PC-3 (cell line): ENCODE measurements around the gene CADPS2. TPM values are rescaled to one million over a fixed set of nuclear protein-coding genes. Genes with fewer than 3 reads are reported as not detected.

ENCODE experiments used
- ATAC-seq: fragments of 200-7000 bp; cut with Tn5 transposase; 2 replicates; pipeline ENCODE4 v1.9.1; 2020; ENCODE audit warnings: mild to moderate bottlenecking, moderate library complexity
- BruUV-seq: library from RNA; stranded (reverse); fragments of 400-500 nt; replicated peaks from 2 replicates; lab custom pipeline; 2021; lab: Mats Ljungman, UMichigan
- CTCF ChIA-PET: fragments of 300-600 bp; sonication (Branson Sonifier 250); formaldehyde crosslinking; loops from one replicate; lab custom pipeline; 2022; ENCODE audit warnings: antibody characterized with exemption; lab: Charles Lee
- POLR2A ChIA-PET: fragments of 300-600 bp; sonication (Branson Sonifier 250); formaldehyde crosslinking; loops from one replicate; lab custom pipeline; 2022; ENCODE audit warnings: antibody characterized with exemption; ENCODE audit not compliant: unreplicated experiment; lab: Charles Lee
- DNase-seq: peaks from one replicate; pipeline ENCODE4 v3.0.0-alpha.2; 2015
- H2AFZ ChIP-seq: fragments of 300-600 bp; sonication (generic); 2 replicates; pipeline ENCODE4 v1.6.0; 2016; ENCODE audit warnings: antibody characterized with exemption, low read length
- H3F3A ChIP-seq: fragments of 300-600 bp; sonication (generic); one replicate; pipeline ENCODE4 v1.6.0; 2017; ENCODE audit warnings: antibody characterized with exemption, low read length, control low read depth, mild to moderate bottlenecking; ENCODE audit not compliant: unreplicated experiment
- H3K27ac ChIP-seq: fragments of 300-600 bp; sonication (generic); 2 replicates; pipeline ENCODE4 v1.5.1; 2016; ENCODE audit warnings: mild to moderate bottlenecking, low read length
- H3K27me3 ChIP-seq: fragments of 300-600 bp; sonication (generic); 2 replicates; pipeline ENCODE4 v1.6.1; 2016; ENCODE audit warnings: low read length, mixed read lengths
- H3K36me3 ChIP-seq: fragments of 300-600 bp; sonication (generic); 2 replicates; pipeline ENCODE4 v1.6.1; 2016; ENCODE audit warnings: low read depth, mixed run types, low read length, mixed read lengths
- H3K4me1 ChIP-seq: fragments of 300-600 bp; sonication (generic); 2 replicates; pipeline ENCODE4 v1.5.1; 2016; ENCODE audit warnings: low read length; ENCODE audit not compliant: insufficient read depth
- H3K4me2 ChIP-seq: fragments of 300-600 bp; sonication (generic); 2 replicates; pipeline ENCODE4 v1.6.0; 2016; ENCODE audit warnings: low read length
- H3K4me3 ChIP-seq: fragments of 300-600 bp; sonication (generic); 2 replicates; pipeline ENCODE4 v1.5.1; 2016; ENCODE audit warnings: mild to moderate bottlenecking, low read length, mixed read lengths
- H3K79me2 ChIP-seq: fragments of 300-600 bp; sonication (generic); 2 replicates; pipeline ENCODE4 v1.6.1; 2017; ENCODE audit warnings: low read length, mixed read lengths
- H3K9ac ChIP-seq: fragments of 300-600 bp; sonication (generic); 2 replicates; pipeline ENCODE4 v1.6.0; 2016; ENCODE audit warnings: mild to moderate bottlenecking, low read length
- H3K9me2 ChIP-seq: fragments of 300-600 bp; sonication (generic); replicated peaks from 2 replicates; pipeline ENCODE4 v1.6.1; 2016; ENCODE audit warnings: mixed run types, low read length, mixed read lengths
- H3K9me3 ChIP-seq: fragments of 300-600 bp; sonication (generic); 2 replicates; pipeline ENCODE4 v1.6.1; 2016; ENCODE audit warnings: low read length, mixed read lengths
- H4K20me1 ChIP-seq: fragments of 300-600 bp; sonication (generic); 2 replicates; pipeline ENCODE4 v1.6.1; 2016; ENCODE audit warnings: low read length, mixed read lengths
- EZH2 ChIP-seq: fragments of 300-600 bp; sonication (generic); IDR thresholded peaks from one replicate; pipeline ENCODE4 v1.6.1; 2017; ENCODE audit warnings: antibody characterized with exemption, mild to moderate bottlenecking, low read length; ENCODE audit not compliant: unreplicated experiment
- EZH2phosphoT487 ChIP-seq: fragments of 300-600 bp; sonication (generic); IDR thresholded peaks from 2 replicates; pipeline ENCODE4 v1.6.1; 2018; ENCODE audit warnings: mild to moderate bottlenecking, antibody characterized with exemption, low read length, borderline replicate concordance
- intact Hi-C: fragments of 100-400 bp; cut with micrococcal nuclease; formaldehyde crosslinking; loops from 2 replicates; pipeline ENCODE4 v1.9.0; 2023
- total RNA-seq: library from RNA; depleted of rRNA; stranded (reverse); fragments of >200 nt; gene quantifications from 2 replicates; pipeline ENCODE4 v1.2.3, GENCODE V29; 2014
- TF ChIP-seq, protein P1 (sequence below): fragments of 300-600 bp; sonication (generic); conservative IDR thresholded peaks from 2 replicates; pipeline ENCODE4 v1.5.1; 2017; ENCODE audit warnings: antibody characterized with exemption, low read depth, mild to moderate bottlenecking, low read length

CADPS2 gene
- total RNA-seq, 1 experiment from 2014 or later = 9.4 TPM

DNA sequence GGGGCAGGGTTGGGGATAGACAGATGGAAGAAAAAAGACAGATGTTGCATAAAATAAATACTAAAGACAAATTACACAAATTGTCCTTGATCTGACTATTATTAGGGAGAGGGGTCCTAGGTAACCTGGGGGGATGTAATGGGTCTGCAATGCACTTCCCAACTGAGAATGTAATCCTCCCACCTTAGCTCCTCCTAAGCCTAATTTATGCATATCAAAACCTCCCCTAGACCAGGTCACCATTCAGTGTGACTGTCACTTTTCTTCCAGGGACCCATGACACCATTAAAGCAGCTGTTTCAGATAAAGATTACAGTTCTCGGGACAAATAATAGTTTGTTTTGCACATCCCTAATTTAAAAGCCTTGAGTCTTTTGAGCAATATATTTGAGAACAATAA, 447.8 kb downstream of the CADPS2 start:
- ChIA-PET POLR2A (no interaction called here), CTCF (no interaction called here)
- Histone ChIP-seq H3K4me1 (no peaks in the 10 kb centered on the region), H2AFZ (no peak overlapping the region), H3K9me3 (no peaks in the 10 kb centered on the region), H4K20me1 (no peaks in the 10 kb centered on the region), H3F3A (no peaks in the 10 kb centered on the region), H3K9ac (no peak overlapping the region), H3K4me2 (no peak overlapping the region), H3K4me3 (no peak overlapping the region), H3K79me2 (no peaks in the 10 kb centered on the region), H3K36me3 (no peaks in the 10 kb centered on the region), H3K9me2 (no peaks in the 10 kb centered on the region), H3K27me3 (no peaks in the 10 kb centered on the region), H3K27ac (no peak overlapping the region)
- intact Hi-C loops = no loop called here
- ATAC-seq (no peak), DNase-seq (no peak)
- no TSS peak for BruUV-seq
- TF ChIP-seq, protein P1, sequence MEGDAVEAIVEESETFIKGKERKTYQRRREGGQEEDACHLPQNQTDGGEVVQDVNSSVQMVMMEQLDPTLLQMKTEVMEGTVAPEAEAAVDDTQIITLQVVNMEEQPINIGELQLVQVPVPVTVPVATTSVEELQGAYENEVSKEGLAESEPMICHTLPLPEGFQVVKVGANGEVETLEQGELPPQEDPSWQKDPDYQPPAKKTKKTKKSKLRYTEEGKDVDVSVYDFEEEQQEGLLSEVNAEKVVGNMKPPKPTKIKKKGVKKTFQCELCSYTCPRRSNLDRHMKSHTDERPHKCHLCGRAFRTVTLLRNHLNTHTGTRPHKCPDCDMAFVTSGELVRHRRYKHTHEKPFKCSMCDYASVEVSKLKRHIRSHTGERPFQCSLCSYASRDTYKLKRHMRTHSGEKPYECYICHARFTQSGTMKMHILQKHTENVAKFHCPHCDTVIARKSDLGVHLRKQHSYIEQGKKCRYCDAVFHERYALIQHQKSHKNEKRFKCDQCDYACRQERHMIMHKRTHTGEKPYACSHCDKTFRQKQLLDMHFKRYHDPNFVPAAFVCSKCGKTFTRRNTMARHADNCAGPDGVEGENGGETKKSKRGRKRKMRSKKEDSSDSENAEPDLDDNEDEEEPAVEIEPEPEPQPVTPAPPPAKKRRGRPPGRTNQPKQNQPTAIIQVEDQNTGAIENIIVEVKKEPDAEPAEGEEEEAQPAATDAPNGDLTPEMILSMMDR = no peak
- TF ChIP-seq EZH2phosphoT487 (no peak), EZH2 (no peak)

- CTCF ChIA-PET = no interaction called here
- no peak for ATAC-seq
Observed at GRCh38 chr7:122438006-122438405, 448.3 kb downstream of the CADPS2 start.

GRCh38 chr7:122433765-122434164, 452.5 kb downstream of the CADPS2 start:
- H3K9me3 ChIP-seq = no peaks in the 10 kb centered on the region
- H3K36me3 ChIP-seq = no peaks in the 10 kb centered on the region
- no peaks in the 10 kb centered on the region for H3K9me2 ChIP-seq
- H3K4me1 ChIP-seq = no peaks in the 10 kb centered on the region
- TF ChIP-seq EZH2 = no peak
- TF ChIP-seq EZH2phosphoT487 = no peak
- TF ChIP-seq, protein P1 = no peak
- H4K20me1 ChIP-seq = no peaks in the 10 kb centered on the region
- H3K4me3 ChIP-seq = no peak overlapping the region
- H3K4me2 ChIP-seq = no peak overlapping the region
- no peak for DNase-seq
- no peaks in the 10 kb centered on the region for H3F3A ChIP-seq
- ATAC-seq = no peak
- ChIA-PET CTCF (no interaction called here), POLR2A (no interaction called here)
- H3K79me2 ChIP-seq = no peaks in the 10 kb centered on the region
- BruUV-seq = no TSS peak
- no peak overlapping the region for H3K9ac ChIP-seq
- H2AFZ ChIP-seq = no peak overlapping the region
- H3K27me3 ChIP-seq = no peaks in the 10 kb centered on the region
- intact Hi-C loops = no loop called here
- no peak overlapping the region for H3K27ac ChIP-seq

More at GRCh38 chr7:122438006-122438405, 448.3 kb downstream of the CADPS2 start:
- Histone ChIP-seq H3K9me3 (no peaks in the 10 kb centered on the region), H3K4me1 (no peaks in the 10 kb centered on the region), H3K9me2 (no peaks in the 10 kb centered on the region), H2AFZ (no peak overlapping the region), H3K4me2 (no peak overlapping the region), H3F3A (no peaks in the 10 kb centered on the region), H3K79me2 (no peaks in the 10 kb centered on the region), H3K27ac (no peak overlapping the region), H3K9ac (no peak overlapping the region), H3K27me3 (no peaks in the 10 kb centered on the region), H3K36me3 (no peaks in the 10 kb centered on the region), H3K4me3 (no peak overlapping the region), H4K20me1 (no peaks in the 10 kb centered on the region)
- BruUV-seq = no TSS peak
- DNase-seq = no peak
- POLR2A ChIA-PET = no interaction called here
- no peak for TF ChIP-seq EZH2
- TF ChIP-seq EZH2phosphoT487 = no peak
- TF ChIP-seq, protein P1 = no peak
- intact Hi-C loops = no loop called here
